H9 (cell line): Measurements from ENCODE around the gene ZNF774. TPM values are rescaled to one million over a fixed set of nuclear protein-coding genes. Genes with fewer than 3 reads are reported as not detected.

Experiments
- DNase-seq: peaks from one replicate; pipeline ENCODE4 v3.0.0-alpha.2; 2017
- H2AFZ ChIP-seq: one replicate; pipeline ENCODE4 v1.6.1; 2013; ENCODE audit warnings: mild to moderate bottlenecking, low read length, control low read depth, moderate library complexity
- H2AK5ac ChIP-seq: 2 replicates; pipeline ENCODE4 v1.6.1; 2013; ENCODE audit warnings: low read length, control low read depth, mixed read lengths; ENCODE audit not compliant: insufficient read length
- H2BK120ac ChIP-seq: one replicate; pipeline ENCODE4 v1.6.1; 2013; ENCODE audit warnings: low read depth, mild to moderate bottlenecking, low read length, control low read depth, inconsistent platforms; ENCODE audit not compliant: poor library complexity, severe bottlenecking
- H2BK12ac ChIP-seq: 2 replicates; pipeline ENCODE4 v1.6.1; 2013; ENCODE audit warnings: low read length, control low read depth, mixed read lengths, low read depth; ENCODE audit not compliant: insufficient read length
- H2BK15ac ChIP-seq: 2 replicates; pipeline ENCODE4 v1.6.1; 2013; ENCODE audit warnings: low read depth, low read length, control low read depth
- H2BK20ac ChIP-seq: one replicate; pipeline ENCODE4 v1.6.1; 2013; ENCODE audit warnings: low read depth, mild to moderate bottlenecking, low read length, control low read depth, inconsistent platforms; ENCODE audit not compliant: poor library complexity, severe bottlenecking
- H2BK5ac ChIP-seq: 2 replicates; pipeline ENCODE4 v1.6.1; 2013; ENCODE audit warnings: low read length, control low read depth, mixed read lengths; ENCODE audit not compliant: insufficient read length
- H3K14ac ChIP-seq: 2 replicates; pipeline ENCODE4 v1.6.1; 2013; ENCODE audit warnings: low read length, control low read depth; ENCODE audit not compliant: insufficient read depth
- H3K18ac ChIP-seq: 2 replicates; pipeline ENCODE4 v1.6.1; 2013; ENCODE audit warnings: low read depth, mild to moderate bottlenecking, mixed read lengths, low read length, control low read depth; ENCODE audit not compliant: insufficient read length
- H3K23ac ChIP-seq: 2 replicates; pipeline ENCODE4 v1.6.1; 2013; ENCODE audit warnings: low read length, control low read depth, mixed read lengths, low read depth; ENCODE audit not compliant: insufficient read length
- H3K23me2 ChIP-seq: 2 replicates; pipeline ENCODE4 v1.6.1; 2013; ENCODE audit warnings: low read depth, mild to moderate bottlenecking, mixed read lengths, low read length, control low read depth; ENCODE audit not compliant: insufficient read length, poor library complexity, severe bottlenecking
- H3K27ac ChIP-seq: 2 replicates; pipeline ENCODE4 v1.5.1; 2013; ENCODE audit warnings: low read length, control low read depth, mixed read lengths, low read depth; ENCODE audit not compliant: insufficient read length
- H3K27me3 ChIP-seq: 2 replicates; pipeline ENCODE4 v1.6.1; 2013; ENCODE audit warnings: low read length, control low read depth, inconsistent platforms; ENCODE audit not compliant: insufficient read depth
- H3K4ac ChIP-seq: 2 replicates; pipeline ENCODE4 v1.6.1; 2013; ENCODE audit warnings: low read depth, mild to moderate bottlenecking, control low read depth, inconsistent platforms, low read length, moderate library complexity
- H3K4me1 ChIP-seq: 2 replicates; pipeline ENCODE4 v1.6.1; 2013; ENCODE audit warnings: low read length, control low read depth, inconsistent platforms; ENCODE audit not compliant: insufficient read depth
- H3K4me2 ChIP-seq: 2 replicates; pipeline ENCODE4 v1.6.1; 2013; ENCODE audit warnings: low read length, control low read depth, mixed read lengths; ENCODE audit not compliant: insufficient read length, insufficient read depth
- H3K56ac ChIP-seq: 2 replicates; pipeline ENCODE4 v1.6.1; 2013; ENCODE audit warnings: low read depth, mild to moderate bottlenecking, mixed read lengths, low read length, control low read depth; ENCODE audit not compliant: insufficient read length
- H3K79me1 ChIP-seq: 2 replicates; pipeline ENCODE4 v1.6.1; 2013; ENCODE audit warnings: low read depth, mild to moderate bottlenecking, moderate library complexity, low read length, control low read depth, inconsistent platforms; ENCODE audit not compliant: insufficient read depth, poor library complexity, severe bottlenecking
- H3K79me2 ChIP-seq: 2 replicates; pipeline ENCODE4 v1.6.1; 2013; ENCODE audit warnings: low read length, control low read depth, inconsistent platforms; ENCODE audit not compliant: insufficient read depth
- H3K9ac ChIP-seq: 2 replicates; pipeline ENCODE4 v1.6.1; 2013; ENCODE audit warnings: low read length, control low read depth, mixed read lengths; ENCODE audit not compliant: insufficient read length; ENCODE audit errors: extremely low read depth
- H3K9me3 ChIP-seq: one replicate; pipeline ENCODE4 v1.6.1; 2013; ENCODE audit warnings: low read depth, low read length, inconsistent platforms; ENCODE audit not compliant: control insufficient read depth
- H3T11ph ChIP-seq: one replicate; pipeline ENCODE4 v1.6.1; 2013; ENCODE audit warnings: mild to moderate bottlenecking, low read length, control low read depth, inconsistent platforms
- H4K20me1 ChIP-seq: one replicate; pipeline ENCODE4 v1.6.1; 2013; ENCODE audit not compliant: control insufficient read depth, insufficient read length, insufficient read depth
- H4K5ac ChIP-seq: 2 replicates; pipeline ENCODE4 v1.6.1; 2013; ENCODE audit warnings: low read depth, mild to moderate bottlenecking, mixed read lengths, low read length, control low read depth; ENCODE audit not compliant: insufficient read length
- H4K8ac ChIP-seq: replicated peaks from 2 replicates; pipeline ENCODE4 v1.6.1; 2013; ENCODE audit warnings: low read length, control low read depth, mixed read lengths, low read depth; ENCODE audit not compliant: insufficient read length
- H4K91ac ChIP-seq: 2 replicates; pipeline ENCODE4 v1.6.1; 2013; ENCODE audit warnings: low read depth, mild to moderate bottlenecking, moderate library complexity, mixed read lengths, low read length, control low read depth; ENCODE audit not compliant: insufficient read length
- H3K27ac Mint-ChIP-seq, 3 experiments: 2 replicates in 2 of 3; 3 replicates in 1 of 3; pipeline ENCODE4 v1.8.0; 2020 to 2021; ENCODE audit warnings: mixed read lengths in 3 of 3, mild to moderate bottlenecking in 1 of 3, moderate library complexity in 1 of 3
- H3K27me3 Mint-ChIP-seq: 2 replicates; pipeline ENCODE4 v1.8.0; 2021; ENCODE audit warnings: low read depth, mild to moderate bottlenecking, moderate library complexity, mixed read lengths
- H3K36me3 Mint-ChIP-seq, 3 experiments: 2 replicates in 2 of 3; 3 replicates in 1 of 3; pipeline ENCODE4 v1.8.0; 2020 to 2021; ENCODE audit warnings: low read depth in 3 of 3, mixed read lengths in 3 of 3; ENCODE audit not compliant: insufficient read depth in 1 of 3
- H3K4me1 Mint-ChIP-seq, 2 experiments: 2 replicates each; pipeline ENCODE4 v1.8.0; 2020; ENCODE audit warnings: mixed read lengths in 2 of 2
- H3K4me3 Mint-ChIP-seq, 2 experiments: 2 replicates in 1 of 2; 3 replicates in 1 of 2; pipeline ENCODE4 v1.8.0; 2020 to 2021; ENCODE audit warnings: mild to moderate bottlenecking in 2 of 2, mixed read lengths in 2 of 2, moderate library complexity in 1 of 2
- H3K9me3 Mint-ChIP-seq, 2 experiments: 2 replicates in 1 of 2; 3 replicates in 1 of 2; pipeline ENCODE4 v1.8.0; 2020; ENCODE audit warnings: mild to moderate bottlenecking in 2 of 2, mixed read lengths in 2 of 2, moderate library complexity in 1 of 2
- WGBS: extraction: QIAGEN DNeasy Blood & Tissue Kit; methylation state at CpG from one replicate; pipeline ENCODE4 v1.1.7; 2013; ENCODE audit warnings: missing lambda C conversion rate, low lambda C conversion rate, mixed read lengths; ENCODE audit not compliant: insufficient read length; ENCODE audit errors: extremely low coverage; 5-methylcytosine and 5-hydroxymethylcytosine counted together
- total RNA-seq: library from RNA; stranded (reverse); gene quantifications from 2 replicates; pipeline ENCODE4 v1.2.1, GENCODE V29; 2021
- TF ChIP-seq, protein P1 (sequence below): fragments of 200-600 bp; sonication (generic); conservative IDR thresholded peaks from 3 replicates; pipeline ENCODE4 v1.8.0; 2021; ENCODE audit warnings: antibody characterized with exemption, mild to moderate bottlenecking

ZNF774 gene
- total RNA-seq, 1 experiment from 2014 or later, result 2.5 TPM

DNA sequence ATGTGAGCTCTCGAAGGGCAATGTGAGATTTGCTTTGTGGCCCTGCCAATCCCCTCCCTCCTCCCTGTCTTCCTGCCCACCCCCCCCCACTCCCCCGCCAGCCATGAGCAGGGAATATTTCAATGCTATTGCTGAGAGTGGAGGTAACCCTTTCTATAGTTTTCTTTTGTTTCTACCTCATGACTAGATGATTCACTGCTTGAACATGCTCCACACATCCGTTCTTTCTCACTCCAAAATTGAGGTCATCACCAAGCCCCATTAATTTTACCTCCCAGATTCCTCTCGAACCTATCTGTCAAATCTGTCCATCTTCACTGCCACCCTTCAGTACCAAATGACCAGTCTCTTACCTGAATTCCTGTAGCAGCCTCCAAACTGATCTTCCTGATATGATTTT, 12.2 kb downstream of the ZNF774 start:
- Histone ChIP-seq H3T11ph (no peak overlapping the region), H3K79me1 (no peaks in the 10 kb centered on the region), H3K9ac (no peak overlapping the region), H3K23ac (no peak overlapping the region), H3K4me2 (no peak overlapping the region), H2AFZ (no peak overlapping the region), H3K56ac (no peak overlapping the region), H3K4ac (no peak overlapping the region), H4K8ac (no peak overlapping the region), H4K20me1 (no peaks in the 10 kb centered on the region), H3K79me2 (no peaks in the 10 kb centered on the region), H3K9me3 (no peaks in the 10 kb centered on the region), H2BK120ac (no peak overlapping the region), H3K27me3 (no peaks in the 10 kb centered on the region), H2BK12ac (no peak overlapping the region), H3K4me1 (no peaks in the 10 kb centered on the region; the same call in 1 of the 2 replicates), H2AK5ac (no peak overlapping the region), H2BK20ac (no peak overlapping the region), H4K91ac (no peak overlapping the region), H3K27ac (no peak overlapping the region), H4K5ac (no peak overlapping the region), H2BK5ac (no peak overlapping the region), H3K18ac (no peak overlapping the region), H3K23me2 (peaks cover 3% of the 10 kb centered on the region), H2BK15ac (no peak overlapping the region), H3K14ac (no peak overlapping the region)
- TF ChIP-seq, protein P1, sequence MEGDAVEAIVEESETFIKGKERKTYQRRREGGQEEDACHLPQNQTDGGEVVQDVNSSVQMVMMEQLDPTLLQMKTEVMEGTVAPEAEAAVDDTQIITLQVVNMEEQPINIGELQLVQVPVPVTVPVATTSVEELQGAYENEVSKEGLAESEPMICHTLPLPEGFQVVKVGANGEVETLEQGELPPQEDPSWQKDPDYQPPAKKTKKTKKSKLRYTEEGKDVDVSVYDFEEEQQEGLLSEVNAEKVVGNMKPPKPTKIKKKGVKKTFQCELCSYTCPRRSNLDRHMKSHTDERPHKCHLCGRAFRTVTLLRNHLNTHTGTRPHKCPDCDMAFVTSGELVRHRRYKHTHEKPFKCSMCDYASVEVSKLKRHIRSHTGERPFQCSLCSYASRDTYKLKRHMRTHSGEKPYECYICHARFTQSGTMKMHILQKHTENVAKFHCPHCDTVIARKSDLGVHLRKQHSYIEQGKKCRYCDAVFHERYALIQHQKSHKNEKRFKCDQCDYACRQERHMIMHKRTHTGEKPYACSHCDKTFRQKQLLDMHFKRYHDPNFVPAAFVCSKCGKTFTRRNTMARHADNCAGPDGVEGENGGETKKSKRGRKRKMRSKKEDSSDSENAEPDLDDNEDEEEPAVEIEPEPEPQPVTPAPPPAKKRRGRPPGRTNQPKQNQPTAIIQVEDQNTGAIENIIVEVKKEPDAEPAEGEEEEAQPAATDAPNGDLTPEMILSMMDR, result no peak
- peaks cover 13 to 14% of the 10 kb centered on the region in 2 experiments for H3K4me1 Mint-ChIP-seq
- no peak for DNase-seq
- H3K27me3 Mint-ChIP-seq, result no peaks in the 10 kb centered on the region
- H3K9me3 Mint-ChIP-seq, result no peaks in the 10 kb centered on the region
- WGBS, result no CpG with 5 or more reads among the region's 4 CpGs
- no peak overlapping the region for H3K4me3 Mint-ChIP-seq
- no peak overlapping the region for H3K27ac Mint-ChIP-seq
- H3K36me3 Mint-ChIP-seq, result peaks cover 0 to 4% (median 0%) of the 10 kb centered on the region in 3 experiments; a peak in 3 of 7 replicates
